GM18498 (cell line): Measurements from ENCODE around the gene LAPTM5.
"Not testable (repeated sequence)": the region's sequence is repeated elsewhere in the genome, so short reads cannot be mapped to it uniquely, and the experiment has no call there.

Source experiments
- ATAC-seq: cut with Tn5 transposase; IDR thresholded peaks from one replicate; pipeline ENCODE4 v1.9.1; 2021; ENCODE audit warnings: mild to moderate bottlenecking, moderate library complexity; ENCODE audit not compliant: unreplicated experiment

LAPTM5 gene

GRCh38 chr1:30701258-30701633 is 56.3 kb downstream of the LAPTM5 start:
- no peak for ATAC-seq

GRCh38 chr1:30700528-30701257 is 56.9 kb downstream of the LAPTM5 start:
- no peak for ATAC-seq

DNA sequence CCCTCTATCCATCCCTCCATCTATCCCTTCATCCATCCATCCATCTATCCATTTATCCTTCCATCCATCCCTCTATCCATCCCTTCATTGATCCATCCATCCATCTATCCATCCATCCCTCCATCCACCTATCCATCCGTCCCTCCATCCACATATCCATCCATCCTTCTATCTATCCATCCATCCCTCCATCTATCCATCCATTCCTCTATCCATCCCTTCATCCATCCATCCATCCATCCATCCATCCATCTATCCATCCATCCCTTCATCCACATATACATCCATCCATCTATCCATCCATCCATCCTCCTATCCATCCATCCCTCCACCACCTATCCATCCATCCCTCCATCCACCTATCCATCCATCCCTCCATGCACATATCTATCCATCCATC is 57.8 kb downstream of the LAPTM5 start:
- ATAC-seq, result no peak

GRCh38 chr1:30698401-30698981 is 59.1 kb downstream of the LAPTM5 start:
- ATAC-seq, result no peak

DNA sequence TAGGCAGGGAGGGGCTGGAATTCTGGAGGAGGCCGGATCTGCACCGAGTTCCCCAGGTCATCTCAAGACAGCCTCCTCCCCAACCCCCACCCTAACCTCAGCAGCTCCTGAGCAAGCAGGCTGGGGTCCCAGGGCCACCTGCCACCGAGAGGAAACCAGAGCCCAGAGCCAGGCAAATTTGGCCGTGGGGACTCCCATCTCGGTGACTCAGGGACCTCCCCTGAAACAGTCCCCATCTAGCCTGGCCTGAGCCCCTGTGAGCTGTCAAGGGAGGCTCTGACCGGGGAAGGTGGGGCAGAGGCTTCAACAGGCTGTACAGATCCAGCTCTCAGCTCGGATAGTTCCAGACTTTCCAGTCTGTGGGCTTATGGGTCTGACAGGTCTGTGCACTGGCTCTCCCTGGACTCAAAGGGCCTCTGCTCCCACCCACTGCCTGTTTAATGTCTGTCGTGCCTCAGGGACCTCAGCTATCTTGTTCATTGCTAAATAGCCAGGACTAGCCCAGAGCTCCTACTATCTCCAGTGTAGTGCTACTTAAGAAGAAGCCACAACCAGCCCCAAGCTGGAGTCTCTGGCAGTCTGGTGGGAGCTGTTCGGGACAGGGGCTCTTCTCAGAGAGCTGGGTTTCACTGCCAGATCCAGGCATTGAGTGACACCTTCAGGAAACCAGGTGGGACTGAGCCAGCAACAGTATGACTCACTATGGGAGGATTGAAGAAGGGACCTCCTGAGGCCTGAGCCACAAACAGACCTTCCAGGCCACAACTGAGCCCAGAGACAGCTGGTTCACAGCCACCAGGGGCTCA is 59.8 kb downstream of the LAPTM5 start:
- ATAC-seq, result no peak

- no peak for ATAC-seq
Observed at GRCh38 chr1:30696831-30697230, 60.7 kb downstream of the LAPTM5 start.

DNA sequence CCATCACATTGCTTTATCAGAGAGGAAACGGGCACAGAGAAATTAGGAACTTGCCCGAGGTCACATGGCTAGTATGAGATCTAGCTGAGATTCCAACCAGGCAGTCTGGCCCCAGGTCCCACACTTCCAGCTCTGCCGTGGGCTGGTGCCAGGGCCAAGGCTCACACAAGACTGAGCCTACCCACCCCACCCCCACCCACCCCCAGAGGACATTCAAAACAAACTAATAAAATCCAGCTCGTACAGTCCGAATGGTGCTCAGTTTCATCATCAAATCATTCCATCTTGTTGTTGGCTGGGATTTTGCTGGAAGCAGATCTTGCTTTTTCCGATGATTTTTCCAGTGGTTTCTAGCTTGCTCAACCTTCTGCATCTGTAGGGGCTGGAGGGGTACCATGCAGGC is 62.1 kb downstream of the LAPTM5 start:
- ATAC-seq, result no peak

DNA sequence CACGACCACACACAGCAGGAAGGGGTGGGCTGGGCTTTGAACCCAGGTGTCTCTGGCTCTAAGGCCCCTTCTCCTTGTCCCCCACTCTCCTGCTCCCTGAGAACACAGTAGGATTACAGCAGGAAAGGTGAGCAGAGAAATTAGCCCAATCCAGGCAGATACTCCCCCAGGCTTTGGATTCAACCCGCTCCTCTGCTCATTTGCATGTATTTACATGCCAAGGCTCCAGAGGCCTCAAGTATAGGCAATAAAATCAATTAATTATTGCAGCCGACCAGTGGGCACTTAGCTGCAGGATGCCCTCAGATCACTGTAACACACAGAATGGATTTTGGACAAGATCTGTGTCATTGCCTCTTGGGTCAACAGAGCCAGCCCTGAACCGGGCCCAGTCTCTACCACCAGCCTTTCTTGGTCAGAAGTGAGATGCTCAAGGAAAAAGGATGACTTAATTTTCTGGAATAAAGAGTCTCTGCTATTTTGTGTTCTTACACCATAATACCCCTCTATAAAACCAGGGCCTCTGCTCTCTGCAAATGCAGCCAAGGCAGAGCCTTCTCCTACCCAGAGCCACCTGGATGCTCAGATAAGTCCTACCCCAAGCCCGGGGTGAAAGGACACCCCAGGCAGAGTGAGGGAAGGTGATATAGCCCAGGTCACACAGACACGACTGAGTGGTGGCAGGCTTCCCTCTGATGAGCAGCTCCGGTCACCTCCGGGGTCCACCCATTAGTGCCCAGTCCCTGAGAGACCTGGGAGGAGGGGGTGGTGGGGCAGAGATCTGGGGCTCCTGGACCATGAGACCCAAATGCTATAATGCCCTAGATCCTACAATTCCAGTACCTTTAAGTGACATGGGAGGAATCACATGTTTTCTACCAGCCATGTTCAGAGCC is 63.0 kb downstream of the LAPTM5 start:
- ATAC-seq, result no peak

- no peak for ATAC-seq
Observed at GRCh38 chr1:30693822-30694221, 63.8 kb downstream of the LAPTM5 start.

GRCh38 chr1:30693366-30693765 is 64.2 kb downstream of the LAPTM5 start:
- no peak for ATAC-seq

DNA sequence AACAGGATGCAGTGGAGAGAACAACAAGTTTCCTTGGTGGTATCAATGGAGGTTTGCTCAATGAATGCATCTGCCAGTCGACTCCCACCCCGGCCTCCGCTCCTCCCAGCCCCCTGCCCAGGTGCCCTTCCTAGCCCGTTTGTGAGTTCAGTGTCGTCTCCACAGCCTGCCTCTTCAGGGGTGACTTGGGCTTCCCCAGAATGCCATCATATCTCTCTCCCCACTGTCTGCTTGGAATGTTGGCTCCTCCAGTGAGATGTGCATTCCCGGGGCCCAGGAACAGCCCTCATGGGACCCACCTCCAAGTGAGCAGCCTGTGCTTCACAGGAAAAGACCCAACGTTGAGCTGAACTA is 64.6 kb downstream of the LAPTM5 start:
- ATAC-seq, result no peak

- no peak for ATAC-seq
Observed at GRCh38 chr1:30692201-30692947, 65.2 kb downstream of the LAPTM5 start.

DNA sequence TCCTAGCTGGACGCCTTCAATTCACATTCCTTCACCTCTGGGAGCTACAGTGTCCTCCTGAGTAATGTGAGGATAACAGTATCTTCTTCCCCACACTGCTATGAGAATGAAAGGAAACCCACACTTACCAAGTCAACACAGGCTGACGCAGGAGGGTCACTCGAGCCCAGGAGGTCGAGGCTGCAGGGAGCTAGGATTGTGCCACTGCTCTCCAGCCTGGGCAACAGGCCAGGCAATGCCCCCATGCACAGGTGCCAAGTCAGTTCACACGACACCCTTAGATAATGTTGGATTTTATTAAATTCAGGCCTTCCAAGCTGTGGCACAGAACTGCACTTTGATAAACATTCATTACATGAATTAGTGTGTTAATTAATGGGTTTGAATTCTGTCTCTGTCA is 66.1 kb downstream of the LAPTM5 start:
- no peak for ATAC-seq

DNA sequence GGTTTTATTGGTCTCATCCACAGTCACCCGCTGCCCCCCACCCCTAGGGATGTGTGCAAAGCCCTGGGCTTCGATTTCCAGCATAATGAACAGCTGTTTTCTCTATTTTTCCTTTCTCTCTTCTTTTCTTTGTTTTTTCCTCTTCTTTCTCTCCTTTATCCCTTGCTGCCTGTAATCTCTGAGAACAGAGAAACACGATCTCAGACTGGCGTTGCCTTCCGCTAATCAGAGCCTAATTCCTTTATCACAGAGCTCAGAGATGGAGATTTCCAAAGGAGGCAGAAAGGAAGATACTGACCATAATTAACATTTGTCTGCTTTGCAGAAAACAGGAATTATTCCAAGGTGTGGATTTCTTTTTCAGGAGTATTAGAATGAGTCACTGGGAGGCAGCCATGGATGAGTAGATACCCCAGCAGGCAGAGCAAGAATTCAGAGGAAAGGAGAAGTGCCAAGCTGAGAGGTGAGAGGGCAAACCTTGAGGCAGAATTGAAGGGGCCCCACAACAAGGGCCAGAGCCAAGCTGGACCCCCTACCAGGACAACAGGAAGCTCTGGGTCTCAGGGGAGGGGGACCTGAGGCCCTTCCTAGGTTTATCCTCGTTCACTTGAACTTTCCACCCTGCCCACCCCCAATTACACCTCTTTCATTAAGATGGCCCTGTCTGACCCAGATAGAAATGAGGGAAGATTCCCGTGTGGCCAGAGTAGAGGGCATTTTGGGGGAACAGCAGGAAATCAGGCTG is 67.5 kb downstream of the LAPTM5 start:
- no peak for ATAC-seq

- ATAC-seq, result no peak
Observed at GRCh38 chr1:30688920-30689794, 68.4 kb downstream of the LAPTM5 start.

DNA sequence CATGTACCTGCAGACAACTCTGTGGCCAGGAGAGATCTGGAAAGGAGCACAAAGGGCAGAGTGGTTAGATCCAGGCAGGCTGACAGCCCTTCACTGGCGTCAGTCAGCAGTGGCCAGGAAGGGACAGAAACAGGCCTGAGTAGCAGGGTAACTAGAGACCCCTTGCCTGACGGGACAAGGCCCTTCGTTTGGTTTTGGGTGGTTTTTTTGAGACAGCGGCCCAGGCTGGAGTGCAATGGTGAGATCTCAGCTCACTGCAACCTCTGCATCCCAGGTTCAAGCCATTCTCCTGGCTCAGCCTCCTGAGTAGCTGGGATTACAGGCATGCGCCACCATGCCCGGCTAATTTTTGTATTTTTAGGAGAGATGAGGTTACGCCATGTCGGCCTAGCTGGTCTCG is 69.1 kb downstream of the LAPTM5 start:
- not testable (repeated sequence) for ATAC-seq

- ATAC-seq, result no peak
Observed at GRCh38 chr1:30687886-30688285, 69.7 kb downstream of the LAPTM5 start.

DNA sequence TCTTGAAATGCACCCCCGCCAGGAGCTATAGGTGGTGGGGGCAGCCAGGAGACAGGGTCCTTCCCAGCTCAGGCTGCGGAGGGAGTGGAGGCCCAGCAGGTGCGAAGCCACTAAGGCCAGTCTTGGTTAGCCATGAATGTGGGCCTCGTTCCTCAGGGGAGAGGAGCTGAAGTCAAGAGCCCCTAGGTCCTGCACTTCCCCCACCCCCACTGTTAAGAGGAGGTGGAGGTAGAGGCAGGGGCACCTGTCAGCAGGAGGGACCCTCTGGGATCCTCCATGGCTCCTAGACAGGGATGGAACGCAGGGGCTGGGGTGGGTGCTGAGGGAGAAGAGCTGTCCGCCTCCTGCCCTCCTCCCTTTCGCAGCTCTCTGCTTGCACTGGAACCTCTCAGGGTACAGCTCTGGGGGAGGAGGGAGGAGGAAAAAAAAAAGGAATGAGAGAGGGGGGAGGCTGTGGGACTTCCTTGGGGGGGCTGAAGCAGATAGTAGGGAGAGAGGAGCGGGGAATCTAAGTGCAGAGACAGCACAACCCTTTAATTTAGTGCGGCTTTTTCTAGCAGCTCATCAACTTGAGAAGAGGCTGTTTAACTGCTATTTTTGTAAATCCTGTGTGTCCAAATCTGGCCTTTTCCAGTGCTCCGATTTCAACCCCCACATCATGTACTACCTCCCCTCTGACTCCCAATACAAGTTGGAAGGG is 71.2 kb downstream of the LAPTM5 start:
- no peak for ATAC-seq
